GM18909 (cell line): ENCODE results near the gene PLIN1.
A peak's percentile ranks its signal among the peaks of the same experiment; 100 is the strongest.
"Not testable (repeated sequence)": the region's sequence is repeated elsewhere in the genome, so short reads cannot be mapped to it uniquely, and the experiment has no call there.

ENCODE experiments used
- ATAC-seq: cut with Tn5 transposase; IDR thresholded peaks from one replicate; pipeline ENCODE4 v1.9.1; 2021; ENCODE audit warnings: mild to moderate bottlenecking; ENCODE audit not compliant: unreplicated experiment, poor library complexity

PLIN1 gene

GRCh38 chr15:89679212-89679611 is at the start of gene PLIN1:
Gene PLIN1, minus strand, starts transcription at chr15:89679367. Its CDS starts 1,878 bp downstream, at chr15:89677489.
- no peak for ATAC-seq

DNA sequence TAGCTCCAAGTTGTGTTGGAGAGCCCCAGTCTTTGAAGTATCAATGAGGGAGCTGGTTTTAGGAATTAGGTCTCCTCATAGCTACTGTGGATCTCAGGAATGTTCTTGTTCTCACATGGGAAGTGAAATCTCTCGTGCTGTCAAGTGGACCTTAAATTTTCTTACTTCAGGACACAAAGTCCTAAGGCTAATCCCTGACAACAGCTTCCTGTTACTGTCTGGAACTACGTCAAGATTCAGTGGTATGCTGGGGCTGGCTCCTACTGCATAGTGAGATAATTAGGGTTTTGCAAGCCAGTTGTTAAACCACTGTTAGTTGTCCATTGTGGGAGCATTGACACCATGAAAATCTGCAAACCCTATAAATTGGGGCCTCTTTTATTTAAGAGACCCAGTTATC is 49.1 kb upstream of the PLIN1 start:
- ATAC-seq: no peak

GRCh38 chr15:89725064-89725463 is 45.9 kb upstream of the PLIN1 start:
- ATAC-seq: no peak

GRCh38 chr15:89724621-89725020 is 45.5 kb upstream of the PLIN1 start:
- no peak for ATAC-seq

DNA sequence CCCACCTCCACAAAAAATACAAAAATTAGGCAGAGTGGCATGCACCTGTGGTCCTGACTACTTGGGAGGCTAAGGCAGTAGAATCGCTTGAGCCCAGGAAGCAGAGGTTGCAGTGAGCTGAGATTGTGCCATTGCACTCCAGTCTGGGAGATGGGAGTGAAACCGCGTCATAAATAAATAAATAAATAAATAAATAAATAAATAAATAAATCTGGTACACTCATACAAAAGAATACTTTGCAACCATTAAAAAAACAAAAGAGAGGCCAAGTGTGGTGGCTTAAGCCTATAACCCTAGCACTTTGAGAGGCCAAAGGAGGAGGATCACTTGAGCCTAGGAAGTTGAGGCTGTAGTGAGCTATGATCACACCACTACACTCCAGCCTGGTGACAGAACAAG is 43.9 kb upstream of the PLIN1 start:
- ATAC-seq: no peak

- ATAC-seq: no peak
These were observed 35.6 kb upstream of the PLIN1 start for GRCh38 chr15:89714775-89715174.

GRCh38 chr15:89707577-89707976 is 28.4 kb upstream of the PLIN1 start:
- ATAC-seq: no peak

- no peak for ATAC-seq
These were observed 25.2 kb upstream of the PLIN1 start for GRCh38 chr15:89704411-89704810.

DNA sequence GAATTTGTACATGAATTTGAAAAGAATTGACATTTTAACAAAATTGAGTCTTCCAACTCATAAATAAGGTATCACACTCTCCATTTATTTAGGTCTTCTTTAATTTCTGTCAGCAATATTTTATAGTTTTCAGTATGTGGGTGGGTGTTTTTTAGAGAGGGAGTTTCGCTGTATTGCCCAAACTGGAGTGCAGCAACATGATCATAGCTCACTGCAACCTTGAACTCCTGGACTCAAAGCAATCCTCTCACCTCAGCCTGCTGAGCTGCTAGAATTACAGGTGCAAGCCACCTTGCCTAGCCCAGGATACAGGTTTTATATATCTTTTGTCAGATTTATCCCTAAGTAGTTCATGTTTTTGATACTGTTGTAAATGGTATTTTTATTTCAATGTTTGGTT is 16.0 kb upstream of the PLIN1 start:
- no peak for ATAC-seq

- no peak for ATAC-seq
These were observed 14.5 kb upstream of the PLIN1 start for GRCh38 chr15:89693696-89694095.

GRCh38 chr15:89693091-89693490 is 13.9 kb upstream of the PLIN1 start:
- ATAC-seq: no peak

- peak; percentile 92 for ATAC-seq
These were observed 11.4 kb upstream of the PLIN1 start, which contains the start of the genes PEX11A and WDR93 for GRCh38 chr15:89690276-89691218. Gene PEX11A, minus strand, starts transcription at chr15:89690754. Its CDS starts 122 bp downstream, at chr15:89690632. Gene WDR93, plus strand, starts transcription at chr15:89690811. Its CDS starts 10,936 bp downstream, at chr15:89701747.

GRCh38 chr15:89689930-89690275 is 10.7 kb upstream of the PLIN1 start:
- not testable (repeated sequence) for ATAC-seq

DNA sequence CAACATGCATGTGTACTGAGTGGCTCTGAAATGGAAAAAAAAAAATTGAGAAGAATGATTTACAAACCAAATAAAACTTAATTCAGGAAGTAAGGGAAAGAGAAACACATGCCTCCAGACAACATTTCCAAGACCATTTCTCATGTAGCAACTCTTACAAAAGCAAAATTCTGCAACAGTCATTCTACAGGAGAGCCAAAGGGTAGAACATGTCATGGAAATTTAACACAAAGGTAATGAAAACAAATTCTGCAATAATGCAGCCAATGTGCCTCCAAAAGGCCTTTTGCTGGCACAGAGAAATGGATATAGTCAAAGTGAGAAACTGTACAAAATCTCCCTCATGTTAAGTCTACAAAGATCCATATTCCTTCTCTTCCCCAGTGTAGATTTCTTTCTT is 7.4 kb upstream of the PLIN1 start:
- ATAC-seq: no peak

DNA sequence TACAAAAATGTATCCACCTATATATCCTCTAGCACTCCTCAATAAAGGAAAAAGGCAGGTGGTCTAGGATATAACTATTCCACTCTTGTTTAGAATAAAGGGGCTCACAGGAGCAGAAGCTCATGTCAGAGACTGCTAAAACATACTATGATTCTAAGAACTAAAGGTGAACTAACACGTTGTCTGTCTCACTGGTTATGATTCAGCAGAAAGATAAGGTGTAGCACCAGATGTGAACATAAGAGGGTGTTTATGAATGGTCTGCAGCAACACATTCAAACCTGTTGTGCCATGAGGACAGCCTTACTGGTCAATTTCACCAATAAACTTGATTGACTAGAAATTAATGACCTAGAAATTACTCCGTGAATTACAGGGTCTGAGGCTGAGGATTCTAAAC is 6.8 kb upstream of the PLIN1 start:
- ATAC-seq: no peak

GRCh38 chr15:89681146-89681545 is 2.0 kb upstream of the PLIN1 start:
- ATAC-seq: no peak

DNA sequence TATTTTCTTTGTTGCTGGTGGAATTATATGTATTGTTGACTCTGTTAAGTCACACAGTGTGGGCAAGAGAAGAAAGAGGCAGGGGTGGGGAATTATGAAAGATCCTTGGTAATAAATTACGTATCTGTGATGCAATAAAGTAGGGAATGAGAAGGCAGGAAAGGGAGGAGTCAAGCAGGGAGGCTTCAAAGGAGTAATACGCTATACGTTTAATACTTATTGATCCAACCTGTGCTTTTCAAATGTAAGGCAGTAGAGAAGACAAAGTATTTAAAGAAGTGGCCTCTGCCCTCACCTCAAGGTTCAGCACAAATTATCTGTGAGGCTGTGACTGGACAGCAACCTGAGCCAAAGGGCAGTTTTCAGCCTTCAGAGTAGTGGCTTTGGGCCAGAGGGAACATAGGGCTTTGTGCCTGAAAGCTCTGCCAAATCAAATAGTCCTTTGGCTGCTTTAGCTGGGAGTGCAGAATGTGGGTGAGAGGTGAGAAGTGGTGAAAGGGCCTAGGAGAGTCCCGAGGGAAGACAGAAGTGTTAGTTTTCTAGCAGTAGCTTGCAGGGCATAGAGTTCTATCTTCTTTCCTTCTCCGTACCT is 1.2 kb upstream of the PLIN1 start:
- ATAC-seq: no peak

DNA sequence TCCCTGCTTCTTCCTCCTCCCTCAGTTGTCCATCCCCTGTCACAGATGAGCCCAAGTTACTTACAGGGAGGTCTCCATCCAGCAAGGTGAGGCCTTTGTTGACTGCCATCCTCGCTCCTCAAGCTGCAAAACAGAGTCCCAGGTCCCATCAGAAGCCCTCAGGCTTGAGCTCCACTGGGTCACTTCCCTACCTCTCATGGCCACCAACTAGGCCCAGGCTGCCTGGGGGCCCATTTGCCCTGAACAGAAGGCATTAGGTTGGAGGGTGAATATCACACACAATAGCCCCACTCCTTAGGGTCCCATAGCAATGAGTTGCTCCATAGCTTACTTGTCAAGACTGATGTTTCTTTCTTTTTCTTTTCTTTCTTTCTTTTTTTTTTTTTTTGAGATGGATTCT is 1.8 kb downstream of the PLIN1 start:
- no peak for ATAC-seq

- ATAC-seq: no peak
These were observed 3.6 kb downstream of the PLIN1 start for GRCh38 chr15:89675606-89676005.

- ATAC-seq: no peak
These were observed 4.6 kb downstream of the PLIN1 start for GRCh38 chr15:89674526-89674925.

DNA sequence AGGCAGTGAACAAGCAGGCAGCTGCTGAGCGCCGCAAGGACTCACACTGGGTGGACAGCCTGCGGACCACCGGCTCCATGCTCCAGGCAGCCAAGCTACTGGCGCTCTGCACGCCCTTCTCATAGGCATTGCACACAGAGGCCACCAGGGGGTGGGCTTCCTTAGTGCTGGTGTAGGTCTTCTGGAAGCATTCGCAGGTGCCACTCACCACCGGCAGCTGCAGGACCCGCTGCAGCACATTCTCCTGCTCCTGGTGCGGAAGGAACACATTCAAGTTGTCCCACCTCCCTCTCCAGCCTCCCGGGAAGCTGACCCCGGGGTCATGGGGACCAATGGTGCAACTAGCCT is 6.0 kb downstream of the PLIN1 start:
- no peak for ATAC-seq
